ENCODE measurements around the gene ICE2.

Gene ICE2

GRCh38 chr15:60486742-60487141, 7.8 kb upstream of the ICE2 start:
- TF ChIP-seq ZBTB7A (IDR thresholded peaks at IDR 0.05; ENCODE audit: low read depth): no peak
- TF ChIP-seq EGR1 (IDR thresholded peaks at IDR 0.05): no peak
- no peak for TF ChIP-seq CEBPB (IDR thresholded peaks at IDR 0.05)
- no peak for TF ChIP-seq YY1 (IDR thresholded peaks at IDR 0.05; ENCODE audit: low read depth)
- TF ChIP-seq TEAD4 (IDR thresholded peaks at IDR 0.05): no peak
- TF ChIP-seq, protein P1, sequence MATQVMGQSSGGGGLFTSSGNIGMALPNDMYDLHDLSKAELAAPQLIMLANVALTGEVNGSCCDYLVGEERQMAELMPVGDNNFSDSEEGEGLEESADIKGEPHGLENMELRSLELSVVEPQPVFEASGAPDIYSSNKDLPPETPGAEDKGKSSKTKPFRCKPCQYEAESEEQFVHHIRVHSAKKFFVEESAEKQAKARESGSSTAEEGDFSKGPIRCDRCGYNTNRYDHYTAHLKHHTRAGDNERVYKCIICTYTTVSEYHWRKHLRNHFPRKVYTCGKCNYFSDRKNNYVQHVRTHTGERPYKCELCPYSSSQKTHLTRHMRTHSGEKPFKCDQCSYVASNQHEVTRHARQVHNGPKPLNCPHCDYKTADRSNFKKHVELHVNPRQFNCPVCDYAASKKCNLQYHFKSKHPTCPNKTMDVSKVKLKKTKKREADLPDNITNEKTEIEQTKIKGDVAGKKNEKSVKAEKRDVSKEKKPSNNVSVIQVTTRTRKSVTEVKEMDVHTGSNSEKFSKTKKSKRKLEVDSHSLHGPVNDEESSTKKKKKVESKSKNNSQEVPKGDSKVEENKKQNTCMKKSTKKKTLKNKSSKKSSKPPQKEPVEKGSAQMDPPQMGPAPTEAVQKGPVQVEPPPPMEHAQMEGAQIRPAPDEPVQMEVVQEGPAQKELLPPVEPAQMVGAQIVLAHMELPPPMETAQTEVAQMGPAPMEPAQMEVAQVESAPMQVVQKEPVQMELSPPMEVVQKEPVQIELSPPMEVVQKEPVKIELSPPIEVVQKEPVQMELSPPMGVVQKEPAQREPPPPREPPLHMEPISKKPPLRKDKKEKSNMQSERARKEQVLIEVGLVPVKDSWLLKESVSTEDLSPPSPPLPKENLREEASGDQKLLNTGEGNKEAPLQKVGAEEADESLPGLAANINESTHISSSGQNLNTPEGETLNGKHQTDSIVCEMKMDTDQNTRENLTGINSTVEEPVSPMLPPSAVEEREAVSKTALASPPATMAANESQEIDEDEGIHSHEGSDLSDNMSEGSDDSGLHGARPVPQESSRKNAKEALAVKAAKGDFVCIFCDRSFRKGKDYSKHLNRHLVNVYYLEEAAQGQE (IDR thresholded peaks at IDR 0.05; ENCODE audit: low read depth): no peak
- no peak for TF ChIP-seq FOXM1 (IDR thresholded peaks at IDR 0.05; ENCODE audit: borderline replicate concordance, low read depth)
- TF ChIP-seq RAD21 (IDR thresholded peaks at IDR 0.05; ENCODE audit: low read depth): no peak
- no peak for TF ChIP-seq TAF1 (IDR thresholded peaks at IDR 0.05; ENCODE audit: low read depth)
- no peak for TF ChIP-seq CREB1 (IDR thresholded peaks at IDR 0.05; ENCODE audit: low read depth)
- TF ChIP-seq, protein P2, sequence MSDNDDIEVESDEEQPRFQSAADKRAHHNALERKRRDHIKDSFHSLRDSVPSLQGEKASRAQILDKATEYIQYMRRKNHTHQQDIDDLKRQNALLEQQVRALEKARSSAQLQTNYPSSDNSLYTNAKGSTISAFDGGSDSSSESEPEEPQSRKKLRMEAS (IDR thresholded peaks at IDR 0.05): no peak
- no peak for TF ChIP-seq USF1 (IDR thresholded peaks at IDR 0.05)
- no peak for TF ChIP-seq TCF12 (IDR thresholded peaks at IDR 0.05; ENCODE audit: low read depth)
- TF ChIP-seq EP300 (IDR thresholded peaks at IDR 0.05; ENCODE audit: borderline replicate concordance): no peak
- no peak for TF ChIP-seq NFIC (IDR thresholded peaks at IDR 0.05)

GRCh38 chr15:60485365-60486055, 6.6 kb upstream of the ICE2 start:
- TF ChIP-seq CREB1 (IDR thresholded peaks at IDR 0.05; ENCODE audit: low read depth): no peak
- TF ChIP-seq TCF12 (IDR thresholded peaks at IDR 0.05; ENCODE audit: low read depth): no peak
- no peak for TF ChIP-seq TEAD4 (IDR thresholded peaks at IDR 0.05)
- no peak for TF ChIP-seq ZBTB7A (IDR thresholded peaks at IDR 0.05; ENCODE audit: low read depth)
- TF ChIP-seq, protein P2 (IDR thresholded peaks at IDR 0.05): no peak
- no peak for TF ChIP-seq TAF1 (IDR thresholded peaks at IDR 0.05; ENCODE audit: low read depth)
- no peak for TF ChIP-seq NFIC (IDR thresholded peaks at IDR 0.05)
- TF ChIP-seq EP300 (IDR thresholded peaks at IDR 0.05; ENCODE audit: borderline replicate concordance): no peak
- TF ChIP-seq RAD21 (IDR thresholded peaks at IDR 0.05; ENCODE audit: low read depth): no peak
- no peak for TF ChIP-seq USF1 (IDR thresholded peaks at IDR 0.05)
- no peak for TF ChIP-seq FOXM1 (IDR thresholded peaks at IDR 0.05; ENCODE audit: borderline replicate concordance, low read depth)
- TF ChIP-seq, protein P1 (IDR thresholded peaks at IDR 0.05; ENCODE audit: low read depth): no peak
- no peak for TF ChIP-seq EGR1 (IDR thresholded peaks at IDR 0.05)
- no peak for TF ChIP-seq CEBPB (IDR thresholded peaks at IDR 0.05)
- no peak for TF ChIP-seq YY1 (IDR thresholded peaks at IDR 0.05; ENCODE audit: low read depth)

DNA sequence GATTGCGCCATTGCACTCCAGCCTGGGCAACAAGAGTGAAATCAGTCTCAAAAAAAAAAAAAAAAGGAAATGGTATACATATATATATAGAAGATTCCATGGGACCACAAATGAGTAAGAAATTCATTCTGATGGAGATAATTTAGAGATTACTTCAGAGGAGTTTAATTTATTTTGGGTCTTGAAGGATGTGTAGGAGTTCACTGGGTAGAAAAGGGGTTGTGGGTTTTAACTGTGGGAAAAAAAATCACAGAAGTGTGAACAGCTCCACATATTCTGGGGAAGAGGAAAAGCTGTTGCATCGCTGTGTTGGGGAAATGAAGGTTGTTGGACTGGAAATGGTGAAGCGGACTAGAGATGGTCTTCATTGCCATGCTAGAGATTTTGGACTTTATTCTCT, 4.1 kb upstream of the ICE2 start:
- TF ChIP-seq EP300 (IDR thresholded peaks at IDR 0.05; ENCODE audit: borderline replicate concordance) (no peak), YY1 (IDR thresholded peaks at IDR 0.05; ENCODE audit: low read depth) (no peak), NFIC (IDR thresholded peaks at IDR 0.05) (no peak), TCF12 (IDR thresholded peaks at IDR 0.05; ENCODE audit: low read depth) (no peak), TEAD4 (IDR thresholded peaks at IDR 0.05) (no peak), FOXM1 (IDR thresholded peaks at IDR 0.05; ENCODE audit: borderline replicate concordance, low read depth) (no peak), TAF1 (IDR thresholded peaks at IDR 0.05; ENCODE audit: low read depth) (no peak), CREB1 (IDR thresholded peaks at IDR 0.05; ENCODE audit: low read depth) (no peak), EGR1 (IDR thresholded peaks at IDR 0.05) (no peak), CEBPB (IDR thresholded peaks at IDR 0.05) (no peak)

DNA sequence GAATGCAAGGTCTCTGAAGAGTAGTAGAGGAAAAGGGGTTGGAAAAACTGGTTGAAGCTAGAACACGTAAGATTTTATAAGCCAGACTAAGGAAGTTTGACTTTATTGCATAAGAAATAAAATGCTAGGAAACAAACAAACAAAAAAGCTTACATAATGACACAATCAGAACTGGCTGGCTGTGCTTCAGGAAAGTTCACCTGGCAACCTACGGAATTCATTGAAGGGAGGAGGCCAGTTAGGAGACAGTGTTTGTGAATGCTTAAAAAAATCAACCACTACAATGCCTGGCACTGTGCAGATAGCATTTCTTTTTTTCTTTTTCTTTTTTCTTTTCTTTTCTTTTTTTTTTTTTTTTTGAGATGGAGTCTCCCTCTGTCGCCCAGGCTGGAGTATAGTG, 1.9 kb upstream of the ICE2 start:
- TF ChIP-seq NFIC (IDR thresholded peaks at IDR 0.05): no peak
- no peak for TF ChIP-seq EGR1 (IDR thresholded peaks at IDR 0.05)
- TF ChIP-seq TCF12 (IDR thresholded peaks at IDR 0.05; ENCODE audit: low read depth): no peak
- no peak for TF ChIP-seq CREB1 (IDR thresholded peaks at IDR 0.05; ENCODE audit: low read depth)
- TF ChIP-seq FOXM1 (IDR thresholded peaks at IDR 0.05; ENCODE audit: borderline replicate concordance, low read depth): no peak

DNA sequence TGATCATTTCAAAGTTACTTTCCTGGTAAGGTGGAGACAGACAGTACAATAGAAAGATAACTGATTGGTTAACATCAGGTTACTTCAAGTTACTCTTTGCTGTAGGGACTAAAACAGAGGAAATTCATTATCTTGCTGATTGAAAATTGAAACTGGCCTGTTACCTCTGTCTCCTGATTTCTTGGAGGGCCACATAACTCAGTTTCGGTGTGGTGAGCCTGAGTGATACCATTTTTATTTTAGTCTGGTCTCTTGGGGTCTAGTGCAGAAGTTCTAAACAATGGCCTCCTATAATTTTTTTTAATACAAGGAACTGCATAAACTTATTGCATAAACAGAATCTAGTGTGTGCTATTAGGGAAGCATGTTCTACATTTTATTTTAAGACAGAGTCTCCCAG, 1.2 kb upstream of the ICE2 start:
- TF ChIP-seq ZBTB7A (IDR thresholded peaks at IDR 0.05; ENCODE audit: low read depth): no peak
- TF ChIP-seq, protein P2 (IDR thresholded peaks at IDR 0.05): no peak
- TF ChIP-seq, protein P1 (IDR thresholded peaks at IDR 0.05; ENCODE audit: low read depth): no peak

Measured in Ishikawa (cell line).